Hepatocyte (in vitro differentiated cells): ENCODE measurements around the gene PLCL2. TPM values are rescaled to one million over a fixed set of nuclear protein-coding genes. Genes with fewer than 3 reads are reported as not detected.

Experiments used
- DNase-seq: peaks from one replicate; pipeline ENCODE4 v3.0.0-alpha.2; 2016; ENCODE audit warnings: low spot score
- H2AFZ ChIP-seq: fragments of 200-600 bp; sonication (generic); 2 replicates; pipeline ENCODE4 v1.6.0; 2016; ENCODE audit warnings: antibody characterized with exemption, mild to moderate bottlenecking
- H3K27ac ChIP-seq: fragments of 200-600 bp; sonication (generic); 2 replicates; pipeline ENCODE4 v1.5.1; 2016; ENCODE audit warnings: mild to moderate bottlenecking
- H3K27me3 ChIP-seq: fragments of 200-600 bp; sonication (generic); 2 replicates; pipeline ENCODE4 v1.6.1; 2016
- H3K36me3 ChIP-seq: fragments of 200-600 bp; sonication (generic); replicated peaks from 2 replicates; pipeline ENCODE4 v1.5.1; 2016; ENCODE audit warnings: low read depth; ENCODE audit not compliant: insufficient read depth
- H3K4me1 ChIP-seq: fragments of 200-600 bp; sonication (generic); 2 replicates; pipeline ENCODE4 v1.5.1; 2016; ENCODE audit warnings: mild to moderate bottlenecking, moderate library complexity; ENCODE audit not compliant: insufficient read depth
- H3K4me2 ChIP-seq: fragments of 200-600 bp; sonication (generic); 2 replicates; pipeline ENCODE4 v1.6.0; 2016
- H3K4me3 ChIP-seq: fragments of 200-600 bp; sonication (generic); 2 replicates; pipeline ENCODE4 v1.5.1; 2016; ENCODE audit warnings: mild to moderate bottlenecking
- H3K79me2 ChIP-seq: fragments of 200-600 bp; sonication (generic); 2 replicates; pipeline ENCODE4 v1.6.0; 2017; ENCODE audit warnings: mild to moderate bottlenecking
- H3K9me2 ChIP-seq: fragments of 200-600 bp; sonication (generic); replicated peaks from 2 replicates; pipeline ENCODE4 v1.6.0; 2017; ENCODE audit warnings: mild to moderate bottlenecking; ENCODE audit not compliant: insufficient read depth
- H3K9me3 ChIP-seq: fragments of 200-600 bp; sonication (generic); 2 replicates; pipeline ENCODE4 v1.5.1; 2016; ENCODE audit warnings: low read depth, mild to moderate bottlenecking
- H4K20me1 ChIP-seq: fragments of 200-600 bp; sonication (generic); 2 replicates; pipeline ENCODE4 v1.6.0; 2016; ENCODE audit warnings: mild to moderate bottlenecking; ENCODE audit not compliant: insufficient read depth, poor library complexity, severe bottlenecking
- CTCF ChIP-seq: fragments of 200-600 bp; sonication (generic); IDR thresholded peaks from 2 replicates; pipeline ENCODE4 v1.5.1; 2016; ENCODE audit warnings: antibody characterized with exemption, mild to moderate bottlenecking; ENCODE audit not compliant: poor library complexity
- EZH2 ChIP-seq: fragments of 200-600 bp; sonication (generic); IDR thresholded peaks from 2 replicates; pipeline ENCODE4 v1.6.1; 2016; ENCODE audit warnings: antibody characterized with exemption, mild to moderate bottlenecking, borderline replicate concordance
- EZH2phosphoT487 ChIP-seq: fragments of 200-600 bp; sonication (generic); IDR thresholded peaks from one replicate; pipeline ENCODE4 v1.6.1; 2018; ENCODE audit warnings: antibody characterized with exemption, mild to moderate bottlenecking, low read depth, moderate library complexity; ENCODE audit not compliant: unreplicated experiment, severe bottlenecking
- WGBS: methylation state at CpG from one replicate; pipeline ENCODE4 v1.1.6; 2016; ENCODE audit warnings: low lambda C conversion rate; ENCODE audit errors: missing lambda C conversion rate; 5-methylcytosine and 5-hydroxymethylcytosine counted together
- polyA plus RNA-seq: library from polyadenylated mRNA; unstranded; fragments of >200 nt; fragmentation: Nextera tagmentation; extraction: Ambion mirVana; gene quantifications from 2 replicates; pipeline ENCODE4 v1.2.1, GENCODE V29; 2016
- total RNA-seq: library from RNA; depleted of rRNA; stranded (reverse); fragments of >200 nt; gene quantifications from 2 replicates; pipeline ENCODE4 v1.2.3, GENCODE V29; 2014

The PLCL2 gene
- total and polyA plus RNA-seq, 2 experiments from 2014 or later: 3.2 to 14.2 TPM

DNA sequence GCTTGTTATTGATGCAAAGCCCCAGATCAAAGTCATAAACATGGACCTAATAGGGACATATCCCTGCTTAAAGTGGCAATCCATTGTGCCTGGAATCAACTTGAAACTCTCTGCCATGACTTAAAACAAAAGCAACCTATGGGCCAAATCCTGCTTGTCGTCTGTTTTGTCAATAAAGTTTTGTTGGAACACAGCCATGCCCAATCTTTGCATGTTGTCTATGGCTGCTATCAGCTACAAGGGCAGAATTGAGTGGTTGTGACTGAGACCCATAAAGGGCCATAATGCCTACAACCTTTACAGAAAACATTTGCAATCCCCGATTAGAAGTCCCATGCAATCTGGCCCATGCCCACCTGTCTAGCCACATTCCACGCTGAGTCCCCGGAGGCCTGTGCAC lies 235.4 kb downstream of the PLCL2 start:
- DNase-seq: no peak
- Histone ChIP-seq H3K4me2 (no peak overlapping the region), H3K27ac (no peak overlapping the region), H3K4me1 (no peaks in the 10 kb centered on the region), H3K79me2 (no peaks in the 10 kb centered on the region), H3K9me2 (no peaks in the 10 kb centered on the region), H3K36me3 (no peaks in the 10 kb centered on the region), H2AFZ (no peak overlapping the region), H4K20me1 (no peaks in the 10 kb centered on the region), H3K9me3 (no peaks in the 10 kb centered on the region), H3K27me3 (no peaks in the 10 kb centered on the region), H3K4me3 (no peak overlapping the region)
- TF ChIP-seq EZH2phosphoT487 (no peak), EZH2 (no peak), CTCF (no peak)
- 97% methylated on average over 4 of the region's 4 CpGs for WGBS

GRCh38 chr3:17121336-17121735 lies 236.6 kb downstream of the PLCL2 start:
- no peaks in the 10 kb centered on the region for H3K9me3 ChIP-seq
- DNase-seq: no peak
- H2AFZ ChIP-seq: no peak overlapping the region
- H3K79me2 ChIP-seq: no peaks in the 10 kb centered on the region
- H3K27ac ChIP-seq: no peak overlapping the region
- no peaks in the 10 kb centered on the region for H3K27me3 ChIP-seq
- H3K9me2 ChIP-seq: no peaks in the 10 kb centered on the region
- H3K4me2 ChIP-seq: no peak overlapping the region
- no peak for TF ChIP-seq EZH2phosphoT487
- no peak for TF ChIP-seq CTCF
- TF ChIP-seq EZH2: no peak
- 66% methylated on average over 2 of the region's 2 CpGs for WGBS
- no peaks in the 10 kb centered on the region for H3K4me1 ChIP-seq
- H4K20me1 ChIP-seq: no peaks in the 10 kb centered on the region
- no peaks in the 10 kb centered on the region for H3K36me3 ChIP-seq
- no peak overlapping the region for H3K4me3 ChIP-seq

- no peaks in the 10 kb centered on the region for H3K36me3 ChIP-seq
- H3K9me3 ChIP-seq: no peaks in the 10 kb centered on the region
- no peaks in the 10 kb centered on the region for H3K79me2 ChIP-seq
- H3K4me2 ChIP-seq: no peak overlapping the region
- no peaks in the 10 kb centered on the region for H3K4me1 ChIP-seq
- TF ChIP-seq EZH2phosphoT487 (no peak), EZH2 (no peak), CTCF (no peak)
- 89% methylated on average over 3 of the region's 3 CpGs for WGBS
- H3K9me2 ChIP-seq: no peaks in the 10 kb centered on the region
- H4K20me1 ChIP-seq: no peaks in the 10 kb centered on the region
- no peaks in the 10 kb centered on the region for H3K27me3 ChIP-seq
- no peak for DNase-seq
- no peak overlapping the region for H2AFZ ChIP-seq
- no peak overlapping the region for H3K4me3 ChIP-seq
- no peak overlapping the region for H3K27ac ChIP-seq
Measured at GRCh38 chr3:17122758-17123157, 238.0 kb downstream of the PLCL2 start.
